D721Med (cell line): ENCODE data around the gene ST6GALNAC3.
A peak's percentile ranks its signal among the peaks of the same experiment; 100 is the strongest.

Experiments
- DNase-seq: peaks from one replicate; pipeline ENCODE4 v3.0.0; 2011; ENCODE audit warnings: low spot score; ENCODE audit not compliant: insufficient read length
- FAIRE-seq: peaks from 2 replicates; lab custom pipeline; 2011; peaks lifted over from hg19 to GRCh38; lab: Jason Lieb, UNC
- TF ChIP-seq, protein P1 (sequence below): IDR thresholded peaks from 2 replicates; pipeline ENCODE4 v1.5.1; 2012; ENCODE audit warnings: mild to moderate bottlenecking, control low read depth; ENCODE audit not compliant: insufficient read depth; ENCODE audit errors: missing control alignments

ST6GALNAC3 gene

DNA sequence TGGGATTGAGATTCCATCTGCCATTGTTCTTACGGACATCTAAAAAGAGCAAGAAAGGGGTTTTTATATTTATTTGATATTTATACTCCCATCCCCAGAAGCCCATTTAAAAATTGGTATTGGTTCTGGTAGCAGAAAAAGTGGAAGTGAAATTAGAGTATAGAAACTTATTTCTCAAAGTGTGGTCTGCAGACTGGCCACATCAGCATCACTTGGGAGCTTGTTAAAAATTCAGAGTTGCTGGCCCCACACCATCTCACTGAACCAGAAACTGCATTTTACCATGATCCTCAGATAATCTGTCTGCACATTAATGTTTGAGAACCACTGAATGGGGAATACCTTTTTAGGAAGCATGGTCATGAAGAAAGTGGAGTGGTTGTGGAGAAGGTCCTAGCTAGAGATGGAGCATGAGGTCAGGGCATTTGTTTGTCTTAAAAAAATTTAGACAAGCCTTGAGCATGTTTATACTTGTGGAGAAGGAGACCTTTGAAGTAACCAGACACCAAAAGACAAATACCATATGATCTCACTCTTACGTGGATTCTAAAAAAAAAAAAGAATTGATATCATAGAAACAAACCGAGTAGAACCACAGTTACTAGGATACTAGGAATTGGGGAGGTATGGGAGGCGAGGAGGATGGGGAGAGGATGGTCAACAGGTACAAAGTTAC lies 116.3 kb downstream of the ST6GALNAC3 start:
- no peak for FAIRE-seq
- DNase-seq: no peak
- TF ChIP-seq, protein P1, sequence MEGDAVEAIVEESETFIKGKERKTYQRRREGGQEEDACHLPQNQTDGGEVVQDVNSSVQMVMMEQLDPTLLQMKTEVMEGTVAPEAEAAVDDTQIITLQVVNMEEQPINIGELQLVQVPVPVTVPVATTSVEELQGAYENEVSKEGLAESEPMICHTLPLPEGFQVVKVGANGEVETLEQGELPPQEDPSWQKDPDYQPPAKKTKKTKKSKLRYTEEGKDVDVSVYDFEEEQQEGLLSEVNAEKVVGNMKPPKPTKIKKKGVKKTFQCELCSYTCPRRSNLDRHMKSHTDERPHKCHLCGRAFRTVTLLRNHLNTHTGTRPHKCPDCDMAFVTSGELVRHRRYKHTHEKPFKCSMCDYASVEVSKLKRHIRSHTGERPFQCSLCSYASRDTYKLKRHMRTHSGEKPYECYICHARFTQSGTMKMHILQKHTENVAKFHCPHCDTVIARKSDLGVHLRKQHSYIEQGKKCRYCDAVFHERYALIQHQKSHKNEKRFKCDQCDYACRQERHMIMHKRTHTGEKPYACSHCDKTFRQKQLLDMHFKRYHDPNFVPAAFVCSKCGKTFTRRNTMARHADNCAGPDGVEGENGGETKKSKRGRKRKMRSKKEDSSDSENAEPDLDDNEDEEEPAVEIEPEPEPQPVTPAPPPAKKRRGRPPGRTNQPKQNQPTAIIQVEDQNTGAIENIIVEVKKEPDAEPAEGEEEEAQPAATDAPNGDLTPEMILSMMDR: no peak

DNA sequence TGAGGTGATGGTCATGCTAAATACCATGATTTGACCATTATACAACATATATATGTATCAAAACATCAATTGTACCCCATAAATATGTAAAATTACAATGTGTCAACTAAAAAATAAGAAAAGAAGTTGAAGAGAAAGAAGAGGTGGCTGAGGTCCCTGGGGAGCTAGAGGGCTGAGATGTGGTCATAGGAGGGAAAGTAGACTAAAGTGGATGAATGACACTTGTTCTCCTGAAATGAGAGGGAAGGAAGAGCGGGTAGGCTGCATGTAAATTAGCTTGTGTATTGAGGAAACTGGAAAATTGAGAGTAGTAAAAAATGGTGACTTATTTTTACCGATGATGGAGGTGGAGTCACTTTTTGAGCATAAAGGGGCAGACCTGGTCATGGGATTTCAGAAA lies 117.0 kb downstream of the ST6GALNAC3 start:
- TF ChIP-seq, protein P1: no peak
- FAIRE-seq (no peak), DNase-seq (no peak)

DNA sequence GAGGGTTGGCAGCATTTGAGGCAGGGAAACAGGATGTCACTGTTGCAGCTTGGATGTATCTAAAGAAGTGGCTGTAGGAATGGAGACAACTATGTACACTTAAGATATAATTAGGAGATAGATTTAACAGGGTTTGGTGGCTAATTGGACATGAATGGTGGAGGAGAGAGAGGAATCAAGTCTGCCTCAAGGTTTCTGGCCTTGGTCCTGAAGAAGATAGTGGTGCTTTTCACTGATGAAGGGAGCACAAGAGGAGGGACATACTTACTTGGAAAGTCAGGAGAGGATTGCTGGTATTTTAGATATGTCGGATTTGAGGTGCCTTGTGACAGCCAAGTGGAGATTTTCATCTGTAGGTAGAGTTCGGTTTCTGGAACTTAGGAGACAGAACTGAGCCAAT lies 123.9 kb downstream of the ST6GALNAC3 start:
- FAIRE-seq (no peak), DNase-seq (no peak)

DNA sequence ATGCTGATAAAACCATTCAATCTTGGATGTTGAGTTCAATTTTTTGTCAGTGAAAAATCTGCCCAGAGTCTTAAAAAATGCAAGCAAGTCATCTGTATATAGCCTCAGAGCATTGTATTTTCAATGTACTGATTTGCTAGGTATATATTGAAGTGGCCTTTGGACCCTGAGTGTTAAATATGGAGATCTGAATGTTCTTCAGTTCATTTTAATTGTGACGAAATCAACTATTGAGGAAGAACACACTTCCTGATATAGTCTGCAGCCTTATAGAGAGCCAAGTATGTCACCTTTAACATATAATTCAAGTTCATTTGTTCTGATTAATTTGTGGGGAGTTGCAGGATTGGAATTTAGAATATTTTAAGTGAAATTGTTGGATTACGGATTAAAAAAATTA lies 128.1 kb downstream of the ST6GALNAC3 start:
- no peak for DNase-seq
- FAIRE-seq: no peak
- TF ChIP-seq, protein P1: no peak

More for the DNA sequence above, 123.9 kb downstream of the ST6GALNAC3 start:
- TF ChIP-seq, protein P1: no peak

DNA sequence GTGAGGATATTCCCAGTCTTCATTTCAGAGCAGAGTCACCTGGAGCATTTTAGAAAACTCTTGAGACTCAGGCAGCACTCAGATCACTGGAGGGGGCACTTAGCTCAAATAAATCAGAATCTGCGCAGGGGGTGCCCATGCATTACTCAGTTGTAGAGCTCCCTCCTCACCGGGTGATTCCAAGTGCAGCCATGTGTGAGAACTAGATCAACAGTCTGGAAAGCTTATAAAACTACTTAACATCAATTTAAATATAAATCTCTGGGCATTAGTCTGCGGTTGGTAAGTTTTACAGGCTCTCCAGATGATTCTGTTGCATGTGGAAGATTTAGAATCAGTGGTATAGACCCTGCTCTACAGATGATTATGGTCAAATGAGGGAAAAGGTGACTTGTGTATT lies 128.6 kb downstream of the ST6GALNAC3 start:
- FAIRE-seq (no peak), DNase-seq (peak; percentile 21)
- TF ChIP-seq, protein P1: peak; percentile 9

DNA sequence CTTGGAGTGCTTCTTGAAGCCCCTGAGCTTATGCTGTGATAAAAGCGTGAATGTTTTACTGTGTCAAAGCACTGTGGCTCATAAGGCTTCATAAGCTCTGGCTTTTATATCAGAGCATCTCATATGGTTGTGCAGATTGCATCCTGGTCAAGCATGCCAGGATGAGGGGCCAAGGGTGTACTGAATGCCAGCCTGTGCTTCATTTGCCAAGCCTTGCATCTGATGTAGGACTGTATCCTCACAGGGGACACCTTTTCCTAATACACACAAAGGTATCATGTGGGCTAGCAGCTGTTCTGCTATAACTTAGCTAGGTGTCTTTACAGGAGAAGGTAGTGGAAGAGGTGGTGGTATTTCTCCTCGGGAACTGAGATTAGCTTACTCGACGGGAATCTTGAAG lies 134.7 kb downstream of the ST6GALNAC3 start:
- TF ChIP-seq, protein P1: no peak
- DNase-seq (no peak), FAIRE-seq (no peak)

DNA sequence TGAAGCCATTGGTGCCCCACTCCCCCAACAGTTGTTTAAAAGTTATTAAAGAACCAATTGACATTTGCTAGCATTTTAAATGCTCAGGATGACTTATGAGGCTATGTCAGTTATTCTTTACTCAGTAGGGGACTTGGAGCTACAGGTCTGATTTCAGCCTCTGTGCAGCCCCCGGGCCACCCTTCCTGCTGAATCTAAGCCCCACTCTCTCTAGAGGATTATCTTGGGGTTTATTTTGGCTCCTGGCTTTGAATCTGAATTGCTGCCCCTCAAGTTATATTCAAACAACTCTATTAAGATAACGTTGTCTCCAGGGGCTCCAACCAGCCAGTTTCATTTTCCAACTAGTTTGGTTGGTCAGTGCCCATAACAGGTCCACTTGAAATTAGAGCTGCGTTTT lies 135.1 kb downstream of the ST6GALNAC3 start:
- no peak for DNase-seq
- FAIRE-seq: no peak
- TF ChIP-seq, protein P1: no peak
